Effector memory CD4-positive, alpha-beta T cell (primary cell): Measurements from ENCODE around the gene IQGAP3.

ENCODE experiments used
- DNase-seq, 3 donors: peaks; one replicate each; pipeline ENCODE4 v3.0.0-alpha.2; 2020
- H3K27ac ChIP-seq: 2 replicates; pipeline ENCODE4 v1.7.0; 2013; ENCODE audit warnings: mild to moderate bottlenecking, low read length, moderate library complexity; ENCODE audit not compliant: insufficient read depth, poor library complexity, severe bottlenecking
- H3K27me3 ChIP-seq: replicated peaks from 2 replicates; pipeline ENCODE4 v1.7.0; 2013; ENCODE audit warnings: mild to moderate bottlenecking, low read length; ENCODE audit not compliant: insufficient read depth, control insufficient read depth, poor library complexity, severe bottlenecking
- H3K36me3 ChIP-seq: 2 replicates; pipeline ENCODE4 v1.7.0; 2013; ENCODE audit warnings: mild to moderate bottlenecking, low read length, moderate library complexity; ENCODE audit not compliant: control insufficient read depth, insufficient read depth
- H3K4me1 ChIP-seq: 2 replicates; pipeline ENCODE4 v1.7.0; 2013; ENCODE audit warnings: low read length, mild to moderate bottlenecking; ENCODE audit not compliant: control insufficient read depth, insufficient read depth, poor library complexity, severe bottlenecking
- H3K4me3 ChIP-seq: 2 replicates; pipeline ENCODE4 v1.7.0; 2013; ENCODE audit warnings: low read length, low read depth, mild to moderate bottlenecking; ENCODE audit not compliant: insufficient read depth, poor library complexity, severe bottlenecking
- H3K9me3 ChIP-seq: 2 replicates; pipeline ENCODE4 v1.7.0; 2013; ENCODE audit warnings: mild to moderate bottlenecking, low read length, moderate library complexity; ENCODE audit not compliant: control insufficient read depth

IQGAP3 gene

DNA sequence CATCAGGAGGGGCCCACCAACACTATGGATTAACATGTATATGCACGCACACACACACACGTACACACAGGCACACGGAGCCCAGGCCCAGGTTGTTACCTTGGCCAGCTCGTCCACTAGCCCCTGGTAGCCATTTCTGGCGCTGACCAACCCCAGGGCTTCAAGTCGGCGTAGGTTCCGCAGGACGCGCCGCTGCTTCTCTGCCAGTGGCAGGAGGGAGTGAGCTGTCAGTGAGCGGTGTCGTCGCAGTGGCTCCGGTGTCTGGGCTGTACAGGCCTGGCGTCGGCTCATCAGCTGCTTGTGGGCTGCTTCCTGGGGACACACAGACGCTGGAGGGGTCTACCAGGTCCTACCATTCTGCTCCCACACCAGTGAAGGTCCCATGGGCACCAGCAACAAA lies 42.4 kb downstream of the IQGAP3 start:
- no peaks in the 10 kb centered on the region for H3K36me3 ChIP-seq
- H3K4me1 ChIP-seq, result peaks cover 6% of the 10 kb centered on the region
- H3K27ac ChIP-seq, result no peak overlapping the region
- no peak for DNase-seq
- no peaks in the 10 kb centered on the region for H3K27me3 ChIP-seq
- no peaks in the 10 kb centered on the region for H3K9me3 ChIP-seq
- H3K4me3 ChIP-seq, result no peak overlapping the region

DNA sequence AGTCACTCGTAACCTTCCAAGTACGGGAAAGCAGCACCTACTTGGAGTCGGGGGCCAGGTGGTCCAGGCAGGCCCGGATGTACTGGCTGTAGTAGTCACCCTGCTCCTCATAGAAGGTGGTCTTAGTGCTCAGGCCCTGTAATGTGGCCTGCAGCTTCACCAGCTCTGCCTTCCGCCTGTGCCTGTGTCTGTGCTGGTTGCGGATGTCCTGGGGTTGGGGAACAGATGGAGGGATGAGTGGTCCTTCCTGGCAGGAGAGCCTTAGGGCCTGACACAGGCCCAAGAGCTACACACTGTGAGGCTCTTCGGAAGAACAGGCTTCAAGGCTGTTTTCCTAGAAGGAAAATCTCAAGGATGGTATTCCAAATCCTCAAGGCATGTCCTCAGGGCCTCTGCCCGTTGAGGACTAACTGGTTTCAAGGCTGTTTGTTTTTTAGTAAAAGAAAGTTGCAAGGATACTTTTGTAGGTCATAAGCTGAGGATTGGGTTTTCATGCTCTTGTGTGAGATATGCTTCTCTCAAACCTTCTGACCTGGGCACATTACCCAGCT lies 43.4 kb downstream of the IQGAP3 start:
- H3K4me3 ChIP-seq, result no peak overlapping the region
- DNase-seq, result no peak
- peaks cover 6% of the 10 kb centered on the region for H3K4me1 ChIP-seq
- H3K9me3 ChIP-seq, result no peaks in the 10 kb centered on the region
- no peaks in the 10 kb centered on the region for H3K36me3 ChIP-seq
- no peak overlapping the region for H3K27ac ChIP-seq
- H3K27me3 ChIP-seq, result no peaks in the 10 kb centered on the region

DNA sequence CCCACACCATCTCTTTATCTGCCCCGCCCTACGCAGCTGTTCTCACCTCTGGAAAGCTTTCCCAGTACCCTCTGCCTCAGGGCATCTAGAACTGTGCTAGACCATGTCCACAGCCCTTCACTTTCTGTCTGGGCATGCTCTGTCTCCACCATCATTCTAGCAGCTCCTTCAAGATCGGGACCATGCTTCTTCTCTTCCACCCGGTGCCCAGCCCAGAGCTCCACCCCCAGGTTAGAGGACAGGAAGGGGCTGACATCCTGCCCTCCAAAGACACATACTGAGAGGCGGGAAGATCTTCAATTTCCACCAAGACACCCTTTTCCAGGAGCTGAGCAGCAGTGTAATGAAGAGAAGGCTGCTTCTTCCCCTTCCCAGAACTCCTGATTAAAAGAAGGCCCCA lies 44.1 kb downstream of the IQGAP3 start:
- no peak for DNase-seq
- H3K27me3 ChIP-seq, result no peaks in the 10 kb centered on the region
- no peak overlapping the region for H3K4me3 ChIP-seq
- H3K36me3 ChIP-seq, result no peaks in the 10 kb centered on the region
- H3K9me3 ChIP-seq, result no peaks in the 10 kb centered on the region
- H3K4me1 ChIP-seq, result peaks cover 6% of the 10 kb centered on the region
- H3K27ac ChIP-seq, result no peak overlapping the region

DNA sequence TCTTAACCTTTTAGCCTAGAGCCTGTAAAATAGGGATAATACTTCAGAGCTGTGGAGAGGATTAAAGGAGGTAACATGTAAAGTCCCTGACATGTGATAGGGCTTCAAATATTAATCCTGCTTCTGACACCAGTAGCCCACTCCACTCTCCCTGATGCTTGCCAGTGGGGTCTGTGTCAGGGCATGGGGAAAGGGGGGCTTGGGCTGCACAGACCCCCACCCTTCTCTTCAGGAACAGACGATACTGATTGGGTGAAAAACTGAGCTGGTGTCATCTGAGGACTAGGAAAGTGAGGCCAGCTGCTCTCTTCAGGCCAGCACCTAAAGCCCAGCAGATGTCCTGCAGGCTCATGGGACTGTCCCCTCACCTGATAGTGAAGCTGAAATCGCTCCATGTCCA lies 44.8 kb downstream of the IQGAP3 start:
- Histone ChIP-seq H3K27ac (no peak overlapping the region), H3K36me3 (no peaks in the 10 kb centered on the region), H3K9me3 (no peaks in the 10 kb centered on the region), H3K4me3 (no peak overlapping the region), H3K4me1 (peaks cover 6% of the 10 kb centered on the region), H3K27me3 (no peaks in the 10 kb centered on the region)
- no peak for DNase-seq

DNA sequence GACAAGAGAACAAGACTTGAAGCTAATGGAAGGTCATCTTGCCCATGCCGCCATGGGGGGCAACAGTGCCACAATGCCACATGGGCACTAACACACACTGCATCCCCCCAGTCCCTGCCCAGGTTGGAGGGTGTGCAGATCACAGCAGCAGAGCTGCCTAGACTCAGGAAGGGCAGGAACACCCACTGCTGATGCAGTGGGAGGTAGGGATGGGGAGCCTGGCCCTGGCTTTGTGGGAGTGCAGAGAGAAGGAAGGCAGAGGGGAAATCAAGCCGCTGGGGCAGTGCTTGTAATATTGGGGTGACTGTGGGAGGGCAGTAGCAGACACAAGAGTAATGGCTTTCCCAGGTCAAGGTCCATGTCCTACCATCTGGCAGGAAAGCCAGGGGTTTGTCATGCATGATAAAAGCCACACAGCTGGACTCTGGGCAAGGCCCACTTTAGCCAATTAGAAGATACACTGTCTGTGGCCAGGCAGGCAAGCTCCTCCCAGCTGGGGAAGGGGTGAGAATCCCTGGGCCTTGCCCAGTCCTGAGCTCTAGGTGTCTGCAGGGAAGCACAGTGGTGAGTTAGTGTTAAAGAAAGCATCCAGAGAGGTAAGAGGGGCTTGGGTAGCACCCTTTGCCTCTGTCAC lies 46.4 kb downstream of the IQGAP3 start:
- Histone ChIP-seq H3K9me3 (no peaks in the 10 kb centered on the region), H3K27me3 (no peaks in the 10 kb centered on the region), H3K4me3 (no peak overlapping the region), H3K4me1 (peaks cover 6% of the 10 kb centered on the region), H3K27ac (no peak overlapping the region), H3K36me3 (no peaks in the 10 kb centered on the region)
- DNase-seq, result no peak

DNA sequence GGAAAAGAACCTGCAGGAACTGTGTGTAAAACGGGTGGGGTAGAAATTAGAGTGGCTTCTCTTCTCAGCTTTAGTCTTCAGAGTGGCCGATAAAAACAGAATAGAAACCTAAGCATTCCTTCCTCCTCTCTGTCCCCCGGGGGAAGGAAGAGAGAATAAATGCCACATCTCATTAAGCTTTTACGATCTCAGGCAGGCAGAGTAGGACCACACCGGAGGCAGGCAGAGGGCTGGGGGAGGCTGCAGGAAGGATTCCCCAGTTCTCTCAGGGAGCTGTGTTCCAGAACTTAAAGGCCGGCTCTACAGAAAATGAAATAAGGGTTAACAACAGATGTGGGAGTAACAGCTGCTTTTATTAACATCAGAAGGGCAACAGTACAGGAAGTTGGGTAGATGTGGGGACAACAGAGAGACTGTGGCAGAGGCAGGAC lies 47.3 kb downstream of the IQGAP3 start:
- DNase-seq, result no peak
- Histone ChIP-seq H3K27ac (no peak overlapping the region), H3K36me3 (no peaks in the 10 kb centered on the region), H3K4me3 (no peak overlapping the region), H3K9me3 (no peaks in the 10 kb centered on the region), H3K4me1 (peaks cover 6% of the 10 kb centered on the region), H3K27me3 (no peaks in the 10 kb centered on the region)

DNA sequence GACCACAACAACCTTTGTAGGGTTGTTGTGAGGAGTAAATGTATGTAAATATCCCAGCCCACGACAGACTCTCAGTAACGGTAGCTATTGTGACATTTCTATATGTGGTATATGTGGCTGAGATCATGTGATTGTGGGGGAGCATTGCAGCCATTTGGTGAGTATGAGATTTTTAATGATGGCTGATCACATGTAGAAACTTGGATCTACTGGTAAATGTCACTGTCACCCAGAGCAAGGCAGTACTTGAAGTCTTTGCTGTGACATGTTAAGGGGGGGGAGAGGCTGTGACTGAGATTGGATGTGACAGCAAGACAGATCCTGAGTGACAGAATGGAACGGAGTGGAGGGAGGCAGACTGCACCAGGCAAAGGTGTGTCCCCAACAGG lies 47.9 kb downstream of the IQGAP3 start:
- Histone ChIP-seq H3K27me3 (no peaks in the 10 kb centered on the region), H3K9me3 (no peaks in the 10 kb centered on the region), H3K4me1 (peaks cover 6% of the 10 kb centered on the region), H3K4me3 (no peak overlapping the region), H3K27ac (no peak overlapping the region), H3K36me3 (no peaks in the 10 kb centered on the region)
- no peak for DNase-seq

DNA sequence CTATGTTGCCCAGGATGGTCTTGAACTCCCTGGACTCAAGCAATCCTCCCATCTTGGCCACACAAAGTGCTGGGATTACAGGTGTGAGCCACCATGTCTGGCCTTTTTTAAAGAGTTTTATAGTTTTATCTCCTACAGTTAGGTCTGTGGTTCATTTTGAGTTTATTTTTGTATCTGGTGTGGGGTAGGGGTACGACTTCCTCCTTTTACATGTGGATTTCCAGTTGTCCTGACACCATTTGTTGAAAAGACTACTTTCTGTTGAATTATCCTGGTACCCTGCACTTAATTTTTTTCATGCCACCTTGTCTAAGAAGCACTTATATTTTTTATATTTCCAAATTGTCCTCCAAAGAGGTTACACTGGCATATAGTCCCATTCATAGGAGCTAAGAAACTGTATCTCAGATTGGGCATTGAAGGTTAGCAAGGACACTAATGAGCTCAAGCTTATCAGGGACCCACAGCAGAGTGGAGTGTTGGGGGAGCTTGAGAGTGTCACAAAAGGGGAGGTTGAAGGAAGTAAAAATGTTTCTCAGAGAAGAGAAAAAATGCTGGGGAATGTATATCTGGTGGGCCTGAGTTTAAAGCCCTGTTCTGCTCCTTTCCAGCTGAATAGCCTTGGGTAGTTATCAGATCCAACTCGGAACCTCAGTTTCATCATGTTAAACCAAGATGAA lies 48.4 kb downstream of the IQGAP3 start:
- Histone ChIP-seq H3K9me3 (no peaks in the 10 kb centered on the region), H3K4me1 (peaks cover 6% of the 10 kb centered on the region), H3K27ac (no peak overlapping the region), H3K4me3 (no peak overlapping the region), H3K36me3 (no peaks in the 10 kb centered on the region), H3K27me3 (no peaks in the 10 kb centered on the region)
- no peak for DNase-seq

DNA sequence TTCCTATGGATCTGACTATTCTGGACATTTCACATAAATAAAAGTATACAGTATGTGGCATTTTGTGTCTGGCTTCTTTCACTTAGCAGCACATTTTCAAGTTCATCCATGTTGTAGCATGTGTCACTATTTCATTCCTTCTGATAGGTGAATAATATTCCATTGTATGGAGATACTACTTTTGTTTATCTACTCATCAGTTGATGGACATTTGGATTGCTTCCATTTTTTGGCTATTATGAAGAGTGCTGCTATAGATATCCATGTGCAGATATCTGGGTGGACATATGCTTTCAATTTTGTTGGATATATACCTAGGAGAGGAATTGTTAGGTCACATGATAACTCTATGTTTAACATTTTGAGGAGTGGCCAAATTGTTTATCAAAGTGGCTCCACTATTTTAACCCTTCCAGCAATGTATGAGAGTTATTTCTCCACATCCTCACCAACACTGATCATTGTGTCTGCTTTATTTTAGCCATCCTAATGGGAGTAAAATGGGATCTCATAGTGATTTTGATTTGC lies 49.9 kb downstream of the IQGAP3 start:
- Histone ChIP-seq H3K36me3 (no peaks in the 10 kb centered on the region), H3K27ac (no peak overlapping the region), H3K4me3 (no peak overlapping the region), H3K4me1 (no peaks in the 10 kb centered on the region), H3K27me3 (no peaks in the 10 kb centered on the region), H3K9me3 (no peaks in the 10 kb centered on the region)
- DNase-seq, result no peak

DNA sequence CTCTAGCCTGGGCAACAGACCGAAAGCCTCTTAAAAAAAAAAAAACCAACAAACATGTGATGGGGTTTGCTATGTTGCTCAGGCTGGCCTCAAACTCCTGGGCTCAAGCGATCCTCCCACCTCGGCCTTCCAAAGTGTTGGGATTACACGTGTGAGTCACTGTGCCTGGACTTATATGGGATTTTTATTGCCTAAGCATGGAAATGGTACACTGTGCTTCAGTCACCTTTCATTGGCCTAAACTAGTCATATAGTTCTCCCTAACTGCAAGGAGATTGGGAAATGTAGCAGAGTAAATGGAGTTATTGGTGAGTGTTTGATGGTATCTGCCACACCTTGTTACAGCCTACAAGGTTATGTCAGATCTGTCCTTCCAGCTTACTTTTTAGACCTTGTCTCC lies 54.6 kb downstream of the IQGAP3 start:
- Histone ChIP-seq H3K9me3 (no peaks in the 10 kb centered on the region), H3K36me3 (no peaks in the 10 kb centered on the region), H3K4me3 (no peak overlapping the region), H3K27me3 (no peaks in the 10 kb centered on the region), H3K4me1 (no peaks in the 10 kb centered on the region), H3K27ac (no peak overlapping the region)
- no peak for DNase-seq
